GM18502 (cell line): ENCODE measurements around the gene FKBP11.

Source experiments
- ATAC-seq: cut with Tn5 transposase; IDR thresholded peaks from one replicate; pipeline ENCODE4 v1.9.1; 2021; ENCODE audit warnings: mild to moderate bottlenecking; ENCODE audit not compliant: unreplicated experiment, poor library complexity

FKBP11 gene

GRCh38 chr12:48956279-48957140 lies 31.2 kb upstream of the FKBP11 start:
- ATAC-seq, result peak; percentile 38

- no peak for ATAC-seq
Measured at GRCh38 chr12:48954841-48955501, 29.7 kb upstream of the FKBP11 start.

GRCh38 chr12:48954061-48954460 lies 28.8 kb upstream of the FKBP11 start:
- no peak for ATAC-seq

- no peak for ATAC-seq
Measured at GRCh38 chr12:48952691-48953090, 27.4 kb upstream of the FKBP11 start.

- ATAC-seq, result no peak
Measured at GRCh38 chr12:48947727-48948126, 22.4 kb upstream of the FKBP11 start.

GRCh38 chr12:48946943-48947342 lies 21.7 kb upstream of the FKBP11 start:
- no peak for ATAC-seq

- ATAC-seq, result no peak
Measured at GRCh38 chr12:48946205-48946604, 20.9 kb upstream of the FKBP11 start.

- ATAC-seq, result no peak
Measured at GRCh38 chr12:48943221-48943620, 17.9 kb upstream of the FKBP11 start.

GRCh38 chr12:48940181-48940580 lies 14.9 kb upstream of the FKBP11 start:
- no peak for ATAC-seq

- ATAC-seq, result no peak
Measured at GRCh38 chr12:48938805-48939204, 13.5 kb upstream of the FKBP11 start.

GRCh38 chr12:48937170-48937569 lies 11.9 kb upstream of the FKBP11 start:
- no peak for ATAC-seq

- ATAC-seq, result no peak
Measured at GRCh38 chr12:48936379-48936979, 11.2 kb upstream of the FKBP11 start.

GRCh38 chr12:48934312-48934706 lies 9.0 kb upstream of the FKBP11 start:
- no peak for ATAC-seq

- ATAC-seq, result no peak
Measured at GRCh38 chr12:48933664-48934311, 8.5 kb upstream of the FKBP11 start.

GRCh38 chr12:48932878-48933277 lies 7.6 kb upstream of the FKBP11 start:
- no peak for ATAC-seq

GRCh38 chr12:48930475-48930874 lies 5.2 kb upstream of the FKBP11 start:
- no peak for ATAC-seq

- no peak for ATAC-seq
Measured at GRCh38 chr12:48929551-48929950, 4.3 kb upstream of the FKBP11 start.

- ATAC-seq, result no peak
Measured at GRCh38 chr12:48927261-48927660, 2.0 kb upstream of the FKBP11 start.

- peak; percentile 81 for ATAC-seq
Measured at GRCh38 chr12:48924617-48925303, 532 bp downstream of the FKBP11 start.

GRCh38 chr12:48923117-48923516 lies 2.2 kb downstream of the FKBP11 start:
- ATAC-seq, result no peak
